ENCODE measurements around the gene ATXN2L. TPM values are rescaled to one million over a fixed set of nuclear protein-coding genes. Genes with fewer than 3 reads are reported as not detected.

The ATXN2L gene
- total RNA-seq, 1 donor from 2014 or later, result 21.4 TPM

GRCh38 chr16:28838558-28838918 lies 15.7 kb downstream of the ATXN2L start:
- Histone ChIP-seq H3K4me1 (no peaks in the 10 kb centered on the region), H3K79me2 (ENCODE audit: low read depth) (no peaks in the 10 kb centered on the region), H2AFZ (replicated peaks) (no peak overlapping the region), H3F3A (ENCODE audit: low read depth) (peaks cover 53% of the 10 kb centered on the region), H3K36me3 (no peaks in the 10 kb centered on the region), H3K9me3 (ENCODE audit: low read depth) (no peaks in the 10 kb centered on the region), H3K27me3 (no peaks in the 10 kb centered on the region), H4K20me1 (ENCODE audit: low read depth) (peaks cover 10% of the 10 kb centered on the region), H3K9ac (no peak overlapping the region), H3K4me2 (no peak overlapping the region), H3K27ac (no peak overlapping the region), H3K4me3 (no peak overlapping the region)
- TF ChIP-seq CTCF (IDR thresholded peaks at IDR 0.05), result no peak
- no peak for TF ChIP-seq EZH2 (IDR thresholded peaks at IDR 0.05)
- TF ChIP-seq EZH2phosphoT487 (IDR thresholded peaks at IDR 0.05), result no peak
- no peak overlapping the region for H3K27ac Mint-ChIP-seq
- H3K4me3 Mint-ChIP-seq, result no peak overlapping the region
- H3K27me3 Mint-ChIP-seq (ENCODE audit: insufficient read depth, low read depth), result peaks cover 4% of the 10 kb centered on the region
- peaks cover 26% of the 10 kb centered on the region for H3K36me3 Mint-ChIP-seq
- no peaks in the 10 kb centered on the region for H3K4me1 Mint-ChIP-seq
- no peaks in the 10 kb centered on the region for H3K9me3 Mint-ChIP-seq
- DNase-seq (ENCODE audit: low spot score), result no peak

GRCh38 chr16:28839004-28839639 lies 16.3 kb downstream of the ATXN2L start:
- H3K4me3 Mint-ChIP-seq, result no peak overlapping the region
- Histone ChIP-seq H3K9ac (no peak overlapping the region), H3K27ac (no peak overlapping the region), H3K79me2 (ENCODE audit: low read depth) (no peaks in the 10 kb centered on the region), H3K4me2 (no peak overlapping the region), H3K9me3 (ENCODE audit: low read depth) (no peaks in the 10 kb centered on the region), H4K20me1 (ENCODE audit: low read depth) (peaks cover 10% of the 10 kb centered on the region), H3K4me1 (no peaks in the 10 kb centered on the region), H3F3A (ENCODE audit: low read depth) (peaks cover 54% of the 10 kb centered on the region), H3K36me3 (no peaks in the 10 kb centered on the region), H2AFZ (replicated peaks) (no peak overlapping the region), H3K4me3 (no peak overlapping the region), H3K27me3 (no peaks in the 10 kb centered on the region)
- H3K9me3 Mint-ChIP-seq, result no peaks in the 10 kb centered on the region
- no peak overlapping the region for H3K27ac Mint-ChIP-seq
- no peak for DNase-seq (ENCODE audit: low spot score)
- peaks cover 21% of the 10 kb centered on the region for H3K36me3 Mint-ChIP-seq
- peaks cover 4% of the 10 kb centered on the region for H3K27me3 Mint-ChIP-seq (ENCODE audit: insufficient read depth, low read depth)
- H3K4me1 Mint-ChIP-seq, result no peaks in the 10 kb centered on the region
- TF ChIP-seq CTCF (IDR thresholded peaks at IDR 0.05) (no peak), EZH2phosphoT487 (IDR thresholded peaks at IDR 0.05) (no peak), EZH2 (IDR thresholded peaks at IDR 0.05) (no peak)

- Histone ChIP-seq H2AFZ (replicated peaks) (no peak overlapping the region), H3K4me3 (no peak overlapping the region), H3K4me2 (no peak overlapping the region), H3K27ac (peak overlapping the region; percentile 53), H3K4me1 (no peaks in the 10 kb centered on the region), H3K9me3 (ENCODE audit: low read depth) (no peaks in the 10 kb centered on the region), H3K36me3 (no peaks in the 10 kb centered on the region), H4K20me1 (ENCODE audit: low read depth) (peaks cover 10% of the 10 kb centered on the region), H3K9ac (no peak overlapping the region), H3K27me3 (no peaks in the 10 kb centered on the region), H3K79me2 (ENCODE audit: low read depth) (peaks cover 7% of the 10 kb centered on the region), H3F3A (ENCODE audit: low read depth) (peaks cover 60% of the 10 kb centered on the region)
- Mint-ChIP-seq H3K27me3 (ENCODE audit: insufficient read depth, low read depth) (peaks cover 10% of the 10 kb centered on the region), H3K36me3 (peaks cover 22% of the 10 kb centered on the region), H3K4me1 (peaks cover 5% of the 10 kb centered on the region), H3K4me3 (peak overlapping the region; percentile 33), H3K9me3 (no peaks in the 10 kb centered on the region), H3K27ac (no peak overlapping the region)
- TF ChIP-seq EZH2phosphoT487 (IDR thresholded peaks at IDR 0.05) (no peak), EZH2 (IDR thresholded peaks at IDR 0.05) (no peak), CTCF (IDR thresholded peaks at IDR 0.05) (no peak)
- no peak for DNase-seq (ENCODE audit: low spot score)
Observed at GRCh38 chr16:28839899-28840298, 17.1 kb downstream of the ATXN2L start.

Data from neural progenitor cell (in vitro differentiated cells).